Stomach (tissue), 9 donors: ENCODE data around the gene AKNA. TPM values are rescaled to one million over a fixed set of nuclear protein-coding genes. Genes with fewer than 3 reads are reported as not detected.

Source experiments
- DNase-seq, 2 donors: peaks; one replicate each; pipeline versions ENCODE4 v3.0.0 to v3.0.0-alpha.2; 2013 to 2019
- H3K27ac ChIP-seq, 5 donors: fragments of 200-600 bp in 4 of 5; sonication (generic) in 4 of 5; one replicate each; pipeline ENCODE4 v1.5.1; 2013 to 2019; ENCODE audit warnings: mild to moderate bottlenecking in 1 of 5, moderate library complexity in 1 of 5
- H3K27me3 ChIP-seq, 3 donors: fragments of 200-600 bp; sonication (generic); one replicate each; pipeline ENCODE4 v1.5.1; 2017 to 2019; ENCODE audit warnings: mixed run types in 1 of 3
- H3K36me3 ChIP-seq, 4 donors: fragments of 200-600 bp; sonication (generic); 1 replicate in 3 of 4; 2 replicates in 1 of 4; pipeline ENCODE4 v1.5.1; 2016 to 2019
- H3K4me1 ChIP-seq, 4 donors: fragments of 200-600 bp; sonication (generic); one replicate each; pipeline ENCODE4 v1.5.1; 2016 to 2019
- H3K4me3 ChIP-seq, 4 donors: fragments of 200-600 bp; sonication (generic) in 3 of 4; one replicate each; pipeline ENCODE4 v1.5.1; 2016 to 2019; ENCODE audit warnings: mild to moderate bottlenecking in 1 of 4
- H3K9me3 ChIP-seq, 4 donors: fragments of 200-600 bp; sonication (generic); one replicate each; pipeline ENCODE4 v1.5.1; 2016 to 2019
- EP300 ChIP-seq: sonication (generic); formaldehyde crosslinking; IDR thresholded peaks from one replicate; pipeline ENCODE4 v1.6.1; 2017; ENCODE audit warnings: antibody characterized with exemption
- POLR2A ChIP-seq, 4 donors: fragments of 450-650 bp; IDR thresholded peaks; one replicate each; pipeline ENCODE4 v1.6.1; 2016; ENCODE audit warnings: antibody characterized with exemption in 4 of 4, control low read depth in 2 of 4, mild to moderate bottlenecking in 1 of 4, moderate library complexity in 1 of 4
- POLR2AphosphoS5 ChIP-seq, 3 donors: sonication (generic); formaldehyde crosslinking; IDR thresholded peaks; one replicate each; pipeline ENCODE4 v1.6.1; 2016; ENCODE audit warnings: antibody characterized with exemption in 3 of 3
- WGBS, 5 donors: extraction: QIAGEN DNeasy Blood & Tissue Kit in 3 of 5; methylation state at CpG; one replicate each; pipeline versions ENCODE4 v1.1.5 to v1.1.7; 2013 to 2018; 5-methylcytosine and 5-hydroxymethylcytosine counted together
- intact Hi-C: fragments of 100-400 bp; cut with DNase I; formaldehyde crosslinking; loops from one replicate; pipeline ENCODE4 v1.15.1; 2023; ENCODE audit warnings: low total_unique reads
- polyA plus RNA-seq, 3 donors: library from polyadenylated mRNA; stranded (reverse); fragments of 200-250 nt; gene quantifications; one replicate each; pipeline ENCODE4 v1.2.3, GENCODE V29; 2013
- total RNA-seq, 5 donors: library from RNA; depleted of rRNA; stranded (reverse); fragments of >200 nt; gene quantifications; one replicate each; pipeline versions ENCODE4 v1.1.0 to v1.2.3, GENCODE V29; 2014 to 2016
- TF ChIP-seq, protein P1 (sequence below), 7 experiments: fragments of 450-650 bp in 4 of 7; fragments of 200-600 bp in 3 of 7; sonication (generic) in 3 of 7; IDR thresholded peaks; one replicate each; pipeline ENCODE4 v1.5.1; 2016 to 2019; ENCODE audit warnings: antibody characterized with exemption in 7 of 7, control low read depth in 2 of 7, mild to moderate bottlenecking in 1 of 7
- donor health status: healthy with polysubstance abuse.
- donor health status: Bipolar disorder and iron deficiency.
- donor health status: healthy.

The AKNA gene
- total and polyA plus RNA-seq, 8 donors, result 12.2 to 85.8 (median 16.6) TPM

DNA sequence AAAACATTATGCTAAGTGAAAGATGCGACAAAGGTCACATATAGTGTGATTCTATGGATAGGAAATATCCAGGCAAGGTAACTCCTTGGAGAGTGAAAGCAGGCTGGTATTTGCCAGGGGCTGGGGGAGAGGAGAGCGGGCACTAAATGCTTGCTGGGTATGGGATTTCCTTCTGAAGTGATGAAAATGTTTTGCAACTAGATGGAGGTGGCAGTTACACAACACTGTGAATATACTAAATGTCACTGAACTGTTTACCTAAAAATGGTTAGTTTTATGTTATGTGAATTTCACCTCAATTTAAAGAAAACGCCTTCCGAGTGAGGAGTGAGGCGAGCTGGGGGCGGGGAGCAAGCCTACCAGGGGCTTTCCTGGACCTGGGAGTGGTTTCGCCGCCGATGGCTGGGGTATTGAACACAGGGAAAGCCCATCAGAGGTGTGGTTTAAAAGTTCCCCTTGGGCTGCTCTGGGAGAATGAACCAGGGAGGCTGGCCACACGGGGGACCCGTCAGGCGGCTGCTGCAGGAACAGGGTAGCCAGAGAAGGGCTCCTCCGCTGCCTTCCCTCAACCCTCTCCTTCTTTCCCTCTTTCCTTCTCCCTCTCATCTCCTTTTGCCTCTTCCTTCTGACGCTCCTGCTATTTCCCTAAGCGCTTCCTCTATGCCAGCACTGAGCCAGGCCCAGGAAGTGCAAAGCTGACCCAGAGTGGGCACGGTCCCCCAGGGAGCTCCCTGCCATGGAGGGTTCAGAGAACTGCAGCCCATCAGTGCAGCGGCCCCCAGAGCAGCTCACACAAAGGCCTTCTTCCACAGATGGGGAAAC is 4.9 kb downstream of the AKNA start:
- peak overlapping the region in 3 of 4 donors; percentile 2 to 31 (median 25) for H3K4me3 ChIP-seq
- intact Hi-C loops, result no loop called here
- H3K9me3 ChIP-seq, result no peaks in the 10 kb centered on the region
- H3K4me1 ChIP-seq, result peaks cover 42 to 92% (median 58%) of the 10 kb centered on the region in 4 donors
- H3K27ac ChIP-seq, result peak overlapping the region; percentile 43 to 93 (median 88)
- 44 to 65% (median 57%) methylated on average over 16 to 17 of the region's 17 CpGs for WGBS, 5 donors
- TF ChIP-seq EP300 (no peak), POLR2AphosphoS5 (IDR thresholded peaks at IDR 0.05) (no peak), POLR2A (IDR thresholded peaks at IDR 0.05) (no peak)
- TF ChIP-seq, protein P1, sequence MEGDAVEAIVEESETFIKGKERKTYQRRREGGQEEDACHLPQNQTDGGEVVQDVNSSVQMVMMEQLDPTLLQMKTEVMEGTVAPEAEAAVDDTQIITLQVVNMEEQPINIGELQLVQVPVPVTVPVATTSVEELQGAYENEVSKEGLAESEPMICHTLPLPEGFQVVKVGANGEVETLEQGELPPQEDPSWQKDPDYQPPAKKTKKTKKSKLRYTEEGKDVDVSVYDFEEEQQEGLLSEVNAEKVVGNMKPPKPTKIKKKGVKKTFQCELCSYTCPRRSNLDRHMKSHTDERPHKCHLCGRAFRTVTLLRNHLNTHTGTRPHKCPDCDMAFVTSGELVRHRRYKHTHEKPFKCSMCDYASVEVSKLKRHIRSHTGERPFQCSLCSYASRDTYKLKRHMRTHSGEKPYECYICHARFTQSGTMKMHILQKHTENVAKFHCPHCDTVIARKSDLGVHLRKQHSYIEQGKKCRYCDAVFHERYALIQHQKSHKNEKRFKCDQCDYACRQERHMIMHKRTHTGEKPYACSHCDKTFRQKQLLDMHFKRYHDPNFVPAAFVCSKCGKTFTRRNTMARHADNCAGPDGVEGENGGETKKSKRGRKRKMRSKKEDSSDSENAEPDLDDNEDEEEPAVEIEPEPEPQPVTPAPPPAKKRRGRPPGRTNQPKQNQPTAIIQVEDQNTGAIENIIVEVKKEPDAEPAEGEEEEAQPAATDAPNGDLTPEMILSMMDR (IDR thresholded peaks at IDR 0.05), result no peak
- H3K36me3 ChIP-seq, result peaks cover 21 to 41% (median 36%) of the 10 kb centered on the region in 4 donors
- peak in 1 of 2 donors; percentile 52 for DNase-seq
- no peaks in the 10 kb centered on the region for H3K27me3 ChIP-seq

DNA sequence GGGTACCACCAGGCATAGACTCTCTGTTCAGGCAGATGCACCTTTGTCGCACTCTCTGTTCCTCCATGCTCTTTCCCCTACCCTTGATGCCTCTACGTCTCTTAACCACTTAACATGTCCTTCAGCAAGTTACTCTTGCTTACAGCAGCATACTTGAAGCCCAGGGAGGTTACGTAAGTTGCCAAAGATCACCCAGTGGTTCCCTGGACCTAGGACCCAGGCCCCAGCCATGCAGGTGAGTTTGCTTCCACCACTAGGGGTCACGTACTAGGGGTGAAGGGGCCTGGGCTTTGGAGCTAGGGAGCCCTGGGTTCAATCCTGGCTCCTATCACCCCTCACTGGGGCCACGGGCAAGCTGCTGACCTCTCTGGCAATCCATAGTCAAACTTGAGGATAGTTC is 8.9 kb downstream of the AKNA start:
- Histone ChIP-seq H3K4me1 (peaks cover 13 to 85% (median 20%) of the 10 kb centered on the region in 4 donors), H3K27me3 (no peaks in the 10 kb centered on the region), H3K36me3 (peaks cover 35 to 79% (median 76%) of the 10 kb centered on the region in 4 donors), H3K9me3 (no peaks in the 10 kb centered on the region), H3K4me3 (no peak overlapping the region), H3K27ac (no peak overlapping the region)
- intact Hi-C loops, result no loop called here
- WGBS, 5 donors, result 92 to 96% (median 92%) methylated on average over 5 of the region's 5 CpGs
- no peak for TF ChIP-seq POLR2AphosphoS5 (IDR thresholded peaks at IDR 0.05)
- TF ChIP-seq, protein P1 (IDR thresholded peaks at IDR 0.05), result no peak
- no peak for TF ChIP-seq EP300
- no peak for TF ChIP-seq POLR2A (IDR thresholded peaks at IDR 0.05)
- DNase-seq, result no peak

DNA sequence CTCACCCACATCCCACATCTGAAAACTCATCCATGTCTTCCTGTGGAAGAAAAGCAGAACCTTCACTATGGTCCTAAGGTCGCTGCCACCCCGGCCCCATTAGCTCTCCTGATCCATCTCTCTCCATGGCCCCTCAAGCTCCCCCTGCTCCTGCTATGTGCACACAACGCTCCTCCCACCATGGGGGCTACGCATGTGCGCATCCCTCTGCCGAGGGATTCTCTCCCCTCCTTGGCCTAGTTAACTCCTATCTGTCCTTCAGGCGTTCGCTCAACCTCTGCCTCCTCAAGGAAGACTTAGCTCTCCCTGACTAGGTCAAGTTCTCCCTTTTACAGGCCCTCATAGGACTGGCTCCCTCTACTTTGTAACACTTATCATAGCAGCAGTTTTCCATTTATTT is 9.8 kb downstream of the AKNA start:
- intact Hi-C loops, result no loop called here
- Histone ChIP-seq H3K36me3 (peaks cover 43 to 87% (median 84%) of the 10 kb centered on the region in 4 donors), H3K9me3 (no peaks in the 10 kb centered on the region), H3K4me3 (no peak overlapping the region), H3K4me1 (peaks cover 4 to 85% (median 15%) of the 10 kb centered on the region in 4 donors), H3K27me3 (no peaks in the 10 kb centered on the region), H3K27ac (no peak overlapping the region)
- 92 to 96% (median 93%) methylated on average over 8 of the region's 8 CpGs for WGBS, 5 donors
- TF ChIP-seq, protein P1 (IDR thresholded peaks at IDR 0.05), result no peak
- TF ChIP-seq EP300, result no peak
- no peak for TF ChIP-seq POLR2A (IDR thresholded peaks at IDR 0.05)
- DNase-seq, result no peak

DNA sequence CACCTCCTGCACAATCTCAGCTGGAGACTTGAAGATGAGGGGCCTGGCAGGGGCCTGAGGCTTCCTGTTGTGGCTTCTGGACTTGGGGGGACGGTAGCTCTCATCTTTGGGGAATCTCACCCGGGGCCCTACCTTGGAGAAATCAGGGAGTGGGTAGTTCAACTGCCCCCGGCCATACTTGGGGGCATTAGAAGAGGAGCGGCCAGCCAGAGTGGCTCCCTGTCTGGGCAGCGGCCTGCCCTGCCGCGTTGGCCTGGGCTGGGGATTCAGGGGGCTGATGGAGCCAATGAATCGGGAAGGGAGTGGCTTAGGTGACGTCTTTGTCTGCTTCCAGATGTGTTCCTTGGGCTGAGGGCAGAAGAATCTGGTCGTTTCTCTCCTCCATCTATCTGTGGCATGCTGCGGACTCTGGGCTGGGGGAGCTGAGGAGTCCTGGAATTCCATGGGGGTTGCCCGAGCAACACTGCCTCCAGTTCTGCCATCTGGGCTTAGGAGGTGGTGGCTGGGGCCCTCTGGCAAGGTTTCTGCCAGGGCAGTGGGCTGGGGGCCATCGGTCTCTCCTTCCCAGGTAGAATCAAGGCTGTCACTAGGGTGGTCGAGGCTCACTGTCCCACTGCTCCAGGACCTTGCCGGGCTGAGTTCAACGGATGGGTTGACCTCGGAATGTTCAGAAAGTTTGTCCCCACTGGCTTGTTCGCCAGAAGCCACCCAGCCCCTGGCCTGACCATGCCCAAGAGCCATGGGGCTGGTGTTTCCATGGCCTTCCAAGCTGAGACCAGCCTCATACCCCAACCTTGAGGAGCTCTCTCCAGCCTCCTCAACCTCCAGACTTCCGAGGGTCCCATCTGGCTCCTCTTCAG is 11.0 kb downstream of the AKNA start:
- peaks cover 45 to 95% (median 93%) of the 10 kb centered on the region in 4 donors for H3K36me3 ChIP-seq
- TF ChIP-seq EP300 (no peak), POLR2AphosphoS5 (IDR thresholded peaks at IDR 0.05) (no peak), POLR2A (IDR thresholded peaks at IDR 0.05) (no peak)
- TF ChIP-seq, protein P1 (IDR thresholded peaks at IDR 0.05), result no peak
- H3K27ac ChIP-seq, result peak overlapping the region in 1 of 5 donors; percentile 83
- peaks cover 6 to 85% (median 14%) of the 10 kb centered on the region in 4 donors for H3K4me1 ChIP-seq
- intact Hi-C loops, result no loop called here
- H3K27me3 ChIP-seq, result no peaks in the 10 kb centered on the region
- H3K4me3 ChIP-seq, result no peak overlapping the region
- H3K9me3 ChIP-seq, result no peaks in the 10 kb centered on the region
- DNase-seq, result no peak
- WGBS, 5 donors, result 90 to 96% (median 92%) methylated on average over 14 to 19 of the region's 19 CpGs
